H9 (cell line): Measurements from ENCODE around the gene DRICH1. TPM values are rescaled to one million over a fixed set of nuclear protein-coding genes. Genes with fewer than 3 reads are reported as not detected.
"Not testable (repeated sequence)": the region's sequence is repeated elsewhere in the genome, so short reads cannot be mapped to it uniquely, and the experiment has no call there.

Source experiments
- DNase-seq: peaks from one replicate; pipeline ENCODE4 v3.0.0-alpha.2; 2017
- H2AFZ ChIP-seq: one replicate; pipeline ENCODE4 v1.6.1; 2013; ENCODE audit warnings: mild to moderate bottlenecking, low read length, control low read depth, moderate library complexity
- H2AK5ac ChIP-seq: 2 replicates; pipeline ENCODE4 v1.6.1; 2013; ENCODE audit warnings: low read length, control low read depth, mixed read lengths; ENCODE audit not compliant: insufficient read length
- H2BK120ac ChIP-seq: one replicate; pipeline ENCODE4 v1.6.1; 2013; ENCODE audit warnings: low read depth, mild to moderate bottlenecking, low read length, control low read depth, inconsistent platforms; ENCODE audit not compliant: poor library complexity, severe bottlenecking
- H2BK12ac ChIP-seq: 2 replicates; pipeline ENCODE4 v1.6.1; 2013; ENCODE audit warnings: low read length, control low read depth, mixed read lengths, low read depth; ENCODE audit not compliant: insufficient read length
- H2BK15ac ChIP-seq: 2 replicates; pipeline ENCODE4 v1.6.1; 2013; ENCODE audit warnings: low read depth, low read length, control low read depth
- H2BK20ac ChIP-seq: one replicate; pipeline ENCODE4 v1.6.1; 2013; ENCODE audit warnings: low read depth, mild to moderate bottlenecking, low read length, control low read depth, inconsistent platforms; ENCODE audit not compliant: poor library complexity, severe bottlenecking
- H2BK5ac ChIP-seq: 2 replicates; pipeline ENCODE4 v1.6.1; 2013; ENCODE audit warnings: low read length, control low read depth, mixed read lengths; ENCODE audit not compliant: insufficient read length
- H3K14ac ChIP-seq: 2 replicates; pipeline ENCODE4 v1.6.1; 2013; ENCODE audit warnings: low read length, control low read depth; ENCODE audit not compliant: insufficient read depth
- H3K18ac ChIP-seq: 2 replicates; pipeline ENCODE4 v1.6.1; 2013; ENCODE audit warnings: low read depth, mild to moderate bottlenecking, mixed read lengths, low read length, control low read depth; ENCODE audit not compliant: insufficient read length
- H3K23ac ChIP-seq: 2 replicates; pipeline ENCODE4 v1.6.1; 2013; ENCODE audit warnings: low read length, control low read depth, mixed read lengths, low read depth; ENCODE audit not compliant: insufficient read length
- H3K23me2 ChIP-seq: 2 replicates; pipeline ENCODE4 v1.6.1; 2013; ENCODE audit warnings: low read depth, mild to moderate bottlenecking, mixed read lengths, low read length, control low read depth; ENCODE audit not compliant: insufficient read length, poor library complexity, severe bottlenecking
- H3K27ac ChIP-seq: 2 replicates; pipeline ENCODE4 v1.5.1; 2013; ENCODE audit warnings: low read length, control low read depth, mixed read lengths, low read depth; ENCODE audit not compliant: insufficient read length
- H3K27me3 ChIP-seq: 2 replicates; pipeline ENCODE4 v1.6.1; 2013; ENCODE audit warnings: low read length, control low read depth, inconsistent platforms; ENCODE audit not compliant: insufficient read depth
- H3K4ac ChIP-seq: 2 replicates; pipeline ENCODE4 v1.6.1; 2013; ENCODE audit warnings: low read depth, mild to moderate bottlenecking, control low read depth, inconsistent platforms, low read length, moderate library complexity
- H3K4me1 ChIP-seq: 2 replicates; pipeline ENCODE4 v1.6.1; 2013; ENCODE audit warnings: low read length, control low read depth, inconsistent platforms; ENCODE audit not compliant: insufficient read depth
- H3K4me2 ChIP-seq: 2 replicates; pipeline ENCODE4 v1.6.1; 2013; ENCODE audit warnings: low read length, control low read depth, mixed read lengths; ENCODE audit not compliant: insufficient read length, insufficient read depth
- H3K56ac ChIP-seq: 2 replicates; pipeline ENCODE4 v1.6.1; 2013; ENCODE audit warnings: low read depth, mild to moderate bottlenecking, mixed read lengths, low read length, control low read depth; ENCODE audit not compliant: insufficient read length
- H3K79me1 ChIP-seq: 2 replicates; pipeline ENCODE4 v1.6.1; 2013; ENCODE audit warnings: low read depth, mild to moderate bottlenecking, moderate library complexity, low read length, control low read depth, inconsistent platforms; ENCODE audit not compliant: insufficient read depth, poor library complexity, severe bottlenecking
- H3K79me2 ChIP-seq: 2 replicates; pipeline ENCODE4 v1.6.1; 2013; ENCODE audit warnings: low read length, control low read depth, inconsistent platforms; ENCODE audit not compliant: insufficient read depth
- H3K9ac ChIP-seq: 2 replicates; pipeline ENCODE4 v1.6.1; 2013; ENCODE audit warnings: low read length, control low read depth, mixed read lengths; ENCODE audit not compliant: insufficient read length; ENCODE audit errors: extremely low read depth
- H3K9me3 ChIP-seq: one replicate; pipeline ENCODE4 v1.6.1; 2013; ENCODE audit warnings: low read depth, low read length, inconsistent platforms; ENCODE audit not compliant: control insufficient read depth
- H3T11ph ChIP-seq: one replicate; pipeline ENCODE4 v1.6.1; 2013; ENCODE audit warnings: mild to moderate bottlenecking, low read length, control low read depth, inconsistent platforms
- H4K20me1 ChIP-seq: one replicate; pipeline ENCODE4 v1.6.1; 2013; ENCODE audit not compliant: control insufficient read depth, insufficient read length, insufficient read depth
- H4K5ac ChIP-seq: 2 replicates; pipeline ENCODE4 v1.6.1; 2013; ENCODE audit warnings: low read depth, mild to moderate bottlenecking, mixed read lengths, low read length, control low read depth; ENCODE audit not compliant: insufficient read length
- H4K8ac ChIP-seq: replicated peaks from 2 replicates; pipeline ENCODE4 v1.6.1; 2013; ENCODE audit warnings: low read length, control low read depth, mixed read lengths, low read depth; ENCODE audit not compliant: insufficient read length
- H4K91ac ChIP-seq: 2 replicates; pipeline ENCODE4 v1.6.1; 2013; ENCODE audit warnings: low read depth, mild to moderate bottlenecking, moderate library complexity, mixed read lengths, low read length, control low read depth; ENCODE audit not compliant: insufficient read length
- H3K27ac Mint-ChIP-seq, 3 experiments: 2 replicates in 2 of 3; 3 replicates in 1 of 3; pipeline ENCODE4 v1.8.0; 2020 to 2021; ENCODE audit warnings: mixed read lengths in 3 of 3, mild to moderate bottlenecking in 1 of 3, moderate library complexity in 1 of 3
- H3K27me3 Mint-ChIP-seq: 2 replicates; pipeline ENCODE4 v1.8.0; 2021; ENCODE audit warnings: low read depth, mild to moderate bottlenecking, moderate library complexity, mixed read lengths
- H3K36me3 Mint-ChIP-seq, 3 experiments: 2 replicates in 2 of 3; 3 replicates in 1 of 3; pipeline ENCODE4 v1.8.0; 2020 to 2021; ENCODE audit warnings: low read depth in 3 of 3, mixed read lengths in 3 of 3; ENCODE audit not compliant: insufficient read depth in 1 of 3
- H3K4me1 Mint-ChIP-seq, 2 experiments: 2 replicates each; pipeline ENCODE4 v1.8.0; 2020; ENCODE audit warnings: mixed read lengths in 2 of 2
- H3K4me3 Mint-ChIP-seq, 2 experiments: 2 replicates in 1 of 2; 3 replicates in 1 of 2; pipeline ENCODE4 v1.8.0; 2020 to 2021; ENCODE audit warnings: mild to moderate bottlenecking in 2 of 2, mixed read lengths in 2 of 2, moderate library complexity in 1 of 2
- H3K9me3 Mint-ChIP-seq, 2 experiments: 2 replicates in 1 of 2; 3 replicates in 1 of 2; pipeline ENCODE4 v1.8.0; 2020; ENCODE audit warnings: mild to moderate bottlenecking in 2 of 2, mixed read lengths in 2 of 2, moderate library complexity in 1 of 2
- WGBS: extraction: QIAGEN DNeasy Blood & Tissue Kit; methylation state at CpG from one replicate; pipeline ENCODE4 v1.1.7; 2013; ENCODE audit warnings: missing lambda C conversion rate, low lambda C conversion rate, mixed read lengths; ENCODE audit not compliant: insufficient read length; ENCODE audit errors: extremely low coverage; 5-methylcytosine and 5-hydroxymethylcytosine counted together
- total RNA-seq: library from RNA; stranded (reverse); gene quantifications from 2 replicates; pipeline ENCODE4 v1.2.1, GENCODE V29; 2021

Gene DRICH1
- total RNA-seq, 1 experiment from 2014 or later, result not detected

- DNase-seq, H3K4me3 Mint-ChIP-seq, H4K5ac ChIP-seq, H3T11ph ChIP-seq, H3K9me3 Mint-ChIP-seq, H3K4me1 ChIP-seq, H2BK15ac ChIP-seq, H2BK12ac ChIP-seq, H3K36me3 Mint-ChIP-seq, H3K4me1 Mint-ChIP-seq, H4K91ac ChIP-seq, H3K4ac ChIP-seq, H4K20me1 ChIP-seq, H3K18ac ChIP-seq, H3K14ac ChIP-seq, H2AK5ac ChIP-seq, H3K79me2 ChIP-seq, H2BK120ac ChIP-seq, H3K4me2 ChIP-seq, H2BK20ac ChIP-seq, H2AFZ ChIP-seq, H3K79me1 ChIP-seq, H3K56ac ChIP-seq, H4K8ac ChIP-seq, H3K9me3 ChIP-seq, H2BK5ac ChIP-seq, H3K23me2 ChIP-seq, H3K9ac ChIP-seq, H3K23ac ChIP-seq, H3K27ac Mint-ChIP-seq, H3K27me3 ChIP-seq, H3K27ac ChIP-seq: not testable (repeated sequence)
- WGBS, result no CpG with 5 or more reads among the region's 6 CpGs
- peaks cover 34% of the 10 kb centered on the region for H3K27me3 Mint-ChIP-seq
Measured at GRCh38 chr22:23640206-23640605, 8.1 kb upstream of the DRICH1 start.
